HG02759 (cell line): ENCODE measurements around the gene TOX2.

Experiments used
- ATAC-seq: cut with Tn5 transposase; IDR thresholded peaks from one replicate; pipeline ENCODE4 v1.9.1; 2021; ENCODE audit warnings: mild to moderate bottlenecking, moderate library complexity; ENCODE audit not compliant: unreplicated experiment

TOX2 gene, protein sequence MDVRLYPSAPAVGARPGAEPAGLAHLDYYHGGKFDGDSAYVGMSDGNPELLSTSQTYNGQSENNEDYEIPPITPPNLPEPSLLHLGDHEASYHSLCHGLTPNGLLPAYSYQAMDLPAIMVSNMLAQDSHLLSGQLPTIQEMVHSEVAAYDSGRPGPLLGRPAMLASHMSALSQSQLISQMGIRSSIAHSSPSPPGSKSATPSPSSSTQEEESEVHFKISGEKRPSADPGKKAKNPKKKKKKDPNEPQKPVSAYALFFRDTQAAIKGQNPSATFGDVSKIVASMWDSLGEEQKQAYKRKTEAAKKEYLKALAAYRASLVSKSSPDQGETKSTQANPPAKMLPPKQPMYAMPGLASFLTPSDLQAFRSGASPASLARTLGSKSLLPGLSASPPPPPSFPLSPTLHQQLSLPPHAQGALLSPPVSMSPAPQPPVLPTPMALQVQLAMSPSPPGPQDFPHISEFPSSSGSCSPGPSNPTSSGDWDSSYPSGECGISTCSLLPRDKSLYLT

DNA sequence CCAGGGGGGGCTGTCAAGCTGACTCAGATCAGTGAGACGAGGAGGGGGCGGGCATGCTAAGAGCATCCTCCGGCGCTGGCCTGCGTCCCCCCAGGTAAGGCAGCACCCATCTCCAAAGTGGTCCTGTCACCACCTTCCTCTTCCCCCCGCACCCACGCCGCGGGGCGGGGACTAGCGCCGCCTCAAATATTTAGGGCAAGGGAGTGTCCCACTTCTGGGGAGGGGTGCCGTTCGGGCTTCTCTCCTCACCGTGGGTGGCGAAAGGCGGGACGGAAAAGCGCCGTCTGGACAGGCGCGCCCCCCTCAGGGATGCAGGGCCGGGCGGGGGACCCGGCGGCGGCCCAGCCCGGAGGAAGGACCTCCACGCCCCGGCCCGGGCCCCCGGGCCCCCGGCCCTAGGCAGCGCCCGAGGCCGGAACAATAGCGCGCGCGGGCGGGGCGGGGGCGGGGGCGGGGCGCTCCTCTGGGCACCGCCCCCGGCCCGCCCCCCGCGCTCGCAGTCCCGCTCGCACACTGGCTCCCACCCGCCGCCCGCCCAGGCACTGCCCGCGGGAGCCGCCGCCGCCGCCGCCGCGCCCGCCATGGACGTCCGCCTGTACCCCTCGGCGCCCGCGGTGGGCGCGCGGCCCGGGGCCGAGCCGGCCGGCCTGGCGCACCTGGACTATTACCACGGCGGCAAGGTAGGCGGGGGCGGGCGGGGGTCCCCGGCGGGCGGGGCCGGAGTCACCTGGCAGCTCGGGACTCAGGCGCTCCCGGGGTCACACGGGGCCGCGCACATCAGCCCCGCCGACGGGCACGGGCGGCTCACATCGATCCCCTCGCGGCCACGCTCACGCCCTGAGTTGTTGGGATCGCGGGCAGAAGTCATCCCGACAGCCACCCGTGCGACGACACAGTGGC lies at the start of gene TOX2:
Gene TOX2, plus strand, starts transcription at position 542 of the 900 bp plus-strand sequence. Its CDS starts 40 bp downstream, at position 582.
- peak; percentile 72 for ATAC-seq

DNA sequence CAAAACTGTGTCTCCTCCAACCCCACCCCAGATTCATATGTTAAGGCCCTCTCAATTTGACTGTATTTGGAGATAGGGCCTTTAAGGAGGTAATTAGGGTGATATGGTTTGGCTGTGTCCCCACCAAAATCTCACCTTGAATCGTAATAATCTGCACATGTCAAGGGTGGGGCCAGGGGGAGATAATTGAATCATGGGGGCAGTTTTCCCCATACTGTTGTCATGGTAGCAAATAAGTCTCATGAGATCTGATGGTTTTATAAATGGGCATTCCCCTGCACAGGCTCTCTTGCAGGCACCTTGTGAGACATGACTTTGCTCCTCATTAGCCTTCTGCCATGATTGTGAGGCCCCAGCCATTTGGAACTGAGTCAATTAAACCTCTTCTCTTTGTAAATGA lies 46.6 kb upstream of the TOX2 start:
- no peak for ATAC-seq

GRCh38 chr20:43870484-43870883 lies 44.2 kb upstream of the TOX2 start:
- no peak for ATAC-seq

DNA sequence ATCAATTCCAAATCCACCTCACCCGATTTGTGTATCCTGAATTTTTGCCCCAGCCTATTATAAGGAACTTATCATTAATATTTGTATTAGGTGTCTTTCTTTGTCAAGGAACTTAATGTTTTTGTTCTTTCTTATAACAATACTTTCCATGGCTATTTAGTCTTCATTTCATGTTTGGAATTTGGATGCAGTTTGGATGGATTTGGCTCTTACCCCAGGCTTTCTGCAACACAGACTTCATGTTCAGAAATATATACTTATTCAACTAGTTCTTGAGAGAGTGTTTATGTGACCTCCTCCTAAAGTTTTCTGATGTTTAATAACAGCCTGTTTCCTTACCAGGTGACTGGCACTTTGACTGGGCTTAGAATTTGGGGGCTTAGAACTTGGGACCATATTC lies 35.9 kb upstream of the TOX2 start:
- no peak for ATAC-seq

- ATAC-seq: no peak
Observed at GRCh38 chr20:43893930-43894329, 20.7 kb upstream of the TOX2 start.

DNA sequence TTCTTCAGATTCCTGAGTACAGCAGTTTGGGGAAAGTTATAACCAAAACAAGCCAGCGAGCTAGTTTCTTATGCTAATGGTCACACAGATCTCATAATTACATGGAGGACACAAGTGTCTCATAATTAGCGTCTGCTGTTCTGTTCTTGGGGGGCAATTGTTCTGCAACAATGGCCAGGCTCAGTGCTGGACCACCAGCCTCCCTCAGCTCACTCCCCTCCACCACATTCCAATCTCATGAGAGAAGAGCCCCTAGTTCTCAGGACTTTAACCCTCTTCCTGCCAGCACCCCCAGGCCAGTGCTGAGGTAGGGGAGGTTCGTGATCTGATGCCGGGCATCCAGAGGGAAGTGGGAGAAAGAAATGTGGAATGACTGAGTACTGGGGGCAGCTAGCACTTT lies 20.2 kb upstream of the TOX2 start:
- ATAC-seq: no peak

DNA sequence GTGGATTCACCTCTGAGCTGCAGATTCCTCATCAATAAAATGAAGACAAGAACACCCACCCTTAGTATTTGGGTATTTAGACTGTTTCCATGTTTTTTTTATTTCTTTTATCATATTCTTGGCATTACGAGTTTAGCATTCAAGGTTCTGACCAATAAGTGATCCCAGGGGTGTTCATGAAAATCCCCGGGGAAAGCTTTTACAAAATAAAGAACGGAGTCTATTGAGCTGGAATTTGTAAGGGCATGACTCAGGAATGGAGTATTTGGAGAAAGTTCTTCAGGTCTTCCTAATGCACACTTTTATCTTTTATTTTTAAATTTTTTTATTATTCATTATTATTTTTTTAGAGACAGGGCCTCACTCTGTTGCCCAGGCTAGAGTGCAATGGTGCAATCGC lies 19.4 kb upstream of the TOX2 start:
- ATAC-seq: no peak

DNA sequence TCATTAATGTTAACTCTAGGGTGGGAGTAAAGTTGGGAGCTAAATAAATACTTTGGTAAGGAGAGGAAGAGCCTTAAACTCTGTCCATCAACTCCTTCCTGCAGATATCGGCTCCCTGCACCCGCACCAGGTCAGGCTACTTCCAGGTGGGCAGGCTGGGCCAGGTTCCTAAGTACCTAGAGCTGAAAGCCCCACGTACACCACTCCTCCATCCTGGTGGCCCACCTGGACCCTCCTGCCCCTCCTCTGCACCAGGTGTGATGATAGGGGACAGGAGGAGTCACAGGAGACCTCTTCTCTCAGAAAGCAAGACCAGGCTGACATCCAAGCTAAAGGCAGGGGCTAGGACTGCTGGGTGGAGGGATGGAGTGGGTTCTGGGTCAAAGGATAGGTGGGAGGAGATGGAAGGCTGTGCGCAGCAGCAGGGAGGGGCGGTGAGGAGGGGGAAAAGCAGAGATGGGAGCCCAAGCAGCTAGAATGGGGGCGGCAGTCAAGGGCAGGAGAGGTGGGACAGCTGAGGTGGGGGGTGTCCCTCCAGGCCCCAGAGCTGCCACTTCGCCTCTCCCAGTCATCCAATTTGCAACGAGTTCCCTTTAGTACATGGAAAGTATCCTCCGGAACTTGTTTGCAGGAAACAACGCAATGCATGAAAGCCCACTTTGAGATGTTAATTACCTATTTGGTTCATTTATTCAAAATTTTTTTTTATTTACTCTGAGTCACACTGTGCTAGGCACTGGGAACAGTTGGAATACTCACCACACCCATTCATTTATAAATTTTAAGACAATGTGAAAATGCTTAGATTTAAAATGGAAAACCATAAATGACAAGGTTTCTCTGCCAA lies 15.2 kb upstream of the TOX2 start:
- ATAC-seq: no peak

- no peak for ATAC-seq
Observed at GRCh38 chr20:43900121-43900466, 14.6 kb upstream of the TOX2 start.

DNA sequence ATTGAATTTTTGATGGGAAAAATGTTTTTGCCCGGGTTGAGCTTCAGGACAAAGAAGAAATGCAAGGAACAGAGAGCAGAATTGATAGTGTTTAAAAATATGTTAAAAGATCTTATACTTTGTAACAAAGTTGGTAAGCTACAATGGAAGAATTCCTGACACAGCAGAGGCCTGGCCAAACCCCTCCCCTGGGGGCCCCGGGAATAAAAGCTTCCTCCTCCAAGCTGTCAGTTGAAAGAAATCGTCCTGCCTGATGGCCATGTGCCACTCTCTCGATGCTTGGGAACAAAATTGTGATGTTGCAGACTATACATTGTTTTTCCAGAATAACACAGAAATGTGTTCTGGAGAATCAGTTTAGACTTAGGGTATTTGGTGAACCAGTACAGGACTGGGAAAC lies 14.2 kb upstream of the TOX2 start:
- ATAC-seq: no peak

DNA sequence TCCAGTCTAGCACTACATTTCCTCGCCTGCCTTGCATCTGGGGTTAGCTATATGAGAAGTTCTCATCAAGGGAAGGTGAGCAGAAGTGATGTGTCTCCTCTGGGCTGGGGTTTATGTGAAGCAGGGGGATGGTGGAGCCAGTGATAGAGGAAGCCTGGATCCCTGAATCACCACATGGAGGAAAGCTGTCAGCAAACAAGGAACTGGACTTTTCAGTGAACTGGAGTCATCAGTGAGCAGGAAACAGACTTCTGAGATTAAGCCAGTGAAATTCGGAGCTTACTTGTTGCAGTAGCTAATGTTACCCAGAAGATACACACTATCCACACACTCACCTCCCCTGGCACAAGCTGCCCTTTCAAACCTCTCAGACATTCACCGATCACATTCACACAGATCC lies 13.4 kb upstream of the TOX2 start:
- no peak for ATAC-seq

DNA sequence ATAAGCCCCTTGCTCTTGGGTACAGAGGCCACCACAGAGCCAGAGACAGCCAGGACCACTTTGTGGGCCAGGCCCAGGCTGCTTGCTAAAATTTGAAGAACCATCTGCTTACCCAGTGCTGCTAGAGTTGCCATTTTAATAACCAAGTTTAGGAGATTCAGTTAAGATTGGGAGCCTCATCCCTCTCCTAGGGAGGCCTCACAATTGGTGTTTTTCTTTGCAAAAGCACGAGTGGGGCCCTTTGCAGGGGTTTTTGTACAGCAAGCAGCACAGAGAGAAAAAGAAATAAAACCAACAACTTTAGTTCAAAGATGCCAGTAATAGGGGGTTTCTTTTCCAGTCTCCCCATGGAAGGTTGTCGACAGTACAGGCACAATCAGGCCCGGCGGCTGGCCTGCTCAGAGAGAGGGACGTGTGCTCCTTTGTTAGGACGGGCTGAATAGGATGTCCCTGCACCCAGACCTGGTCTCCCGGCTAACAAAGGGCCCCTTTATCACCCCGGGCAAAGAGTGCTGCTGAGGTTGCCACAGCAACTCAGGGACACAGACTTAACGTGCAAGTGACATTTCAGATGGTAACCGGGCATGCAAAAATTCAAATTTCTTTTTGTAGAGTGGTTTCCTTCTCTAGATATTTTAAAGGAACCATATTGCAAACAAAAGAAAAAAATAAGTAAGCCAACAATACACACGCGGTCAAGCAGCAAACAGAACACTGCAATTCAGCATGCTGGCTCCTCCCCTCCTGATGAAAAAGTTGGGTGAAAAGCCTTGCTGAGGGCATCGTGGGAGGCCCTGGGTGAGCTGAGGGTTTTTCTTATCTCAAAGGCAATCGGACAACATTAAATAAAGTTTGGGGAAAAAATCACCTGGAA lies 10.5 kb upstream of the TOX2 start:
- no peak for ATAC-seq

DNA sequence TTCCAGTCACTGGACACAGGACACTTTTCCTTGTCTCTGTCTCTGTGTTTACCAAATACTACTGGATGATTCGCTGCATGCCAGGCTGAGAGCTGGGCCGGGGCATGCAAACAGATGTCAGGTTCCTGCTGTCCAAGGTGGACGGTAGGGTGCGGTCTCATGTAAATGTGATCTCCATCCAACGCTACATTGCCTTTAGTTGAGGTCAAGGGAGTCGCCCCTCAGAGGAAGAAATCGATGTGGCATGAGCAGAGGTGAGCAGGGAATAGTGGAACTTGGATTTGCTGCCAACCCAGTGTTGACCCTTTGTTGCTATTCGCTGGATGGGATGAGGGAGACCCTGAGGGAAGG lies 9.8 kb upstream of the TOX2 start:
- ATAC-seq: no peak

DNA sequence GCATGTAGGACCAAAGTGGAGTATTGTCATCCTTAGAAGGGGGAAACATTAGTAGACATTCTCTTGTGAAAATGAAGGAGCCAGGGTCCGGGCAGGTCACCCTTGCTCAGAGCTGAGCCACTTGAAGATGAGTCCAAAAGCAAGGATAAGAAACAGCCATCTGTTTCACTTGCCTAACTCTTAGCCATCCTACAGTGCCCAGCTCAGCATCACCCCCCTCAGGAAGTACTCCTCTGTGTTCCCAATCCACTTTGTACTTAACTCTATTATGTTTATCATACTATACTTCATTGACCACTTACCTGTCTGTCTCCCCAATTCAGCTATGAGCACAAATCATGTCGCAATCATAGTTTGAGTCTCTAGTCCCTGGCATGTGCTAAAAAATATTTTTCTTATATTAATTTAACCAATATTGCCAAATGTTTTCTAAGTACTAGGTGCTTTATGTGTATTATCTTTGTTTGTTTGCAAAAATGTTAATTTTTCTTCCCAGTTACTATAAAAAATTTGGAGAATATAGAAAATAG lies 8.1 kb upstream of the TOX2 start:
- ATAC-seq: no peak

GRCh38 chr20:43909211-43909610 lies 5.4 kb upstream of the TOX2 start:
- no peak for ATAC-seq

DNA sequence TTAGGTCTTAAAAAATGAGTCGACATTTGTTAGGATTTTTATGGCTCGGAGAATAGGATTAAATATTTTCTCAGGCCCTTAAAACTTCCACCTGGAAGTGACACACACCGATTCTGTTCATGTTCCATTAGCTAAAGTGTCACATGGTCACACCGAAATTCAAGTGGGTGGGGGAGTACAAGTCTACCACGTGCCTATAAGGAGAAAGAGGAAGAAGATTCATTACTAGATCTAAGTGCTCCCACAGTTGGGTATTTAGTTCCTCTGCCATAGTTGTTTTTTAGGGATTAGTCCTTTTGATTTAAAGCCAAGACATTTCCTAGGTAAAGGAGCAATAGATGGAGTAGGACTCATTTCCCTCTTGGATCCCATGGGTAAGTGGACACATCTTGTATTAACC lies 4.9 kb upstream of the TOX2 start:
- ATAC-seq: no peak

- no peak for ATAC-seq
Observed at GRCh38 chr20:43910564-43910963, 4.1 kb upstream of the TOX2 start.

DNA sequence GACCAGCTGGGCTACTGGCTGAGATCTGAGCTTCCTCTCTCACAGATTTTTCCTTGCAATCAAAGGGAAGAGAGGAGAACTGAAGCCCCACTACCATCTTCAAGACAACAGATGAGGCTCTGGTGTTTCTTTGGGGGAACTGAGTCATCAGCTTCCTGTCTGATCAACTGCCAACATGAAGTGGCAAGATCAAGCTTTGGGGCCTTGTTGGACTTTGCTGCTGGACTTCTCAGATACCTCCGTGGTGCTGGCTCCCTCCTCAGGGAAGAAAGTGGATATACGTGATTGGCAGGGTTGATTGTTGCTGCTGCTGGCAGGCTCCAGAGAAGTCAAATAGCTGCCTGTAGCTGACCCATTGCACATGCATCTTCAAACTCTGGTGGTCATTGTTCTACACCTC lies 3.6 kb upstream of the TOX2 start:
- ATAC-seq: no peak

- no peak for ATAC-seq
Observed at GRCh38 chr20:43913291-43914025, 1.2 kb upstream of the TOX2 start.
